HepG2 (cell line): ENCODE data around the gene STIM1. TPM values are rescaled to one million over a fixed set of nuclear protein-coding genes. Genes with fewer than 3 reads are reported as not detected.

Source experiments
- ARID5B ChIP-seq: IDR thresholded peaks from 2 replicates; pipeline ENCODE4 v1.4.0; 2020; ENCODE audit warnings: mild to moderate bottlenecking, missing genetic modification reagents
- CBX2 ChIP-seq, 2 experiments: fragments of 200-600 bp in 1 of 2; sonication (generic); formaldehyde crosslinking in 1 of 2; IDR thresholded peaks; 2 replicates each; pipeline versions ENCODE4 v1.7.0 to v1.8.1; 2018 to 2022; ENCODE audit warnings: low read depth in 2 of 2, low read length in 1 of 2, mild to moderate bottlenecking in 1 of 2, missing genetic modification reagents in 1 of 2
- ELF4 ChIP-seq: sonication (generic); formaldehyde crosslinking; IDR thresholded peaks from 2 replicates; pipeline ENCODE4 v1.5.0; 2020; ENCODE audit warnings: missing genetic modification reagents, mild to moderate bottlenecking, moderate library complexity, borderline replicate concordance
- HES4 ChIP-seq: sonication (generic); formaldehyde crosslinking; IDR thresholded peaks from 2 replicates; pipeline ENCODE4 v1.9.0; 2021; ENCODE audit warnings: mild to moderate bottlenecking, missing genetic modification reagents, borderline replicate concordance
- HMG20B ChIP-seq: conservative IDR thresholded peaks from 2 replicates; pipeline ENCODE4 v1.6.1; 2016; ENCODE audit warnings: missing genetic modification reagents, missing compliant biosample characterization
- HNF4G ChIP-seq, 2 experiments: sonication (generic) in 1 of 2; formaldehyde crosslinking in 1 of 2; IDR thresholded peaks; 2 replicates each; pipeline versions ENCODE4 v1.4.0 to v1.6.1; 2011 to 2020; ENCODE audit warnings: borderline replicate concordance in 2 of 2, low read depth in 2 of 2, mild to moderate bottlenecking in 2 of 2, low read length in 1 of 2, missing genetic modification reagents in 1 of 2, moderate library complexity in 1 of 2
- KAT8 ChIP-seq: IDR thresholded peaks from 2 replicates; pipeline ENCODE4 v1.6.1; 2016; ENCODE audit warnings: missing genetic modification reagents, missing compliant biosample characterization
- MXD1 ChIP-seq: sonication (generic); formaldehyde crosslinking; IDR thresholded peaks from 2 replicates; pipeline ENCODE4 v1.4.0; 2020; ENCODE audit warnings: mild to moderate bottlenecking, missing genetic modification reagents
- POLR2AphosphoS5 ChIP-seq: IDR thresholded peaks from 2 replicates; pipeline ENCODE4 v1.6.1; 2012; ENCODE audit warnings: low read depth, low read length
- SIN3B ChIP-seq: fragments of 150-350 bp; IDR thresholded peaks from 2 replicates; pipeline ENCODE4 v1.6.1; 2014; ENCODE audit warnings: low read length
- SMAD1 ChIP-seq: sonication (generic); formaldehyde crosslinking; IDR thresholded peaks from 2 replicates; pipeline ENCODE4 v1.4.0; 2020; ENCODE audit warnings: missing genetic modification reagents, low read depth, mild to moderate bottlenecking, borderline replicate concordance
- TBP ChIP-seq: sonication (generic); formaldehyde crosslinking; IDR thresholded peaks from 2 replicates; pipeline ENCODE4 v1.5.0; 2020; ENCODE audit warnings: missing genetic modification reagents
- ZBTB33 ChIP-seq: sonication (generic); formaldehyde crosslinking; IDR thresholded peaks from 2 replicates; pipeline ENCODE4 v1.4.0; 2020; ENCODE audit warnings: missing genetic modification reagents
- ZFP37 ChIP-seq: sonication (generic); formaldehyde crosslinking; IDR thresholded peaks from 2 replicates; pipeline ENCODE4 v1.4.0; 2020; ENCODE audit warnings: missing genetic modification reagents, borderline replicate concordance
- ZNF160 ChIP-seq: sonication (generic); formaldehyde crosslinking; IDR thresholded peaks from 2 replicates; pipeline ENCODE4 v1.8.0; 2022; ENCODE audit warnings: mild to moderate bottlenecking, inconsistent platforms, missing genetic modification reagents
- polyA plus RNA-seq, 8 experiments: library from polyadenylated mRNA; depleted of rRNA in 3 of 8; stranded (reverse) in 7 of 8; unstranded in 1 of 8; fragments of >200 nt; fragmentation: Illumina TruSeq in 4 of 8; extraction: Trizol in 4 of 8; gene quantifications; 2 replicates each; pipeline versions ENCODE4 v1.2.1 to v1.2.3, GENCODE V29; 2011 to 2016; ENCODE audit warnings: low read depth in 4 of 8, missing spikeins in 1 of 8, mixed read lengths in 1 of 8; ENCODE audit not compliant: insufficient read depth in 1 of 8
- total RNA-seq, 5 experiments: library from RNA; depleted of rRNA; stranded (reverse); fragments of >200 nt; fragmentation: Illumina TruSeq; extraction: Trizol; gene quantifications; 2 replicates each; pipeline ENCODE4 v1.2.3, GENCODE V29; 2016; ENCODE audit warnings: low read depth in 1 of 5

The STIM1 gene
- total and polyA plus RNA-seq, 2 of the 13 experiments (the other 11 are each of a cell fraction or from before 2014, with no cell fraction given), result 19.2 to 28.5 TPM

- TF ChIP-seq ARID5B (CRISPR knock-in tag) (peak; percentile 97), ZFP37 (CRISPR knock-in tag) (no peak), ZNF160 (no peak), MXD1 (CRISPR knock-in tag) (no peak), ELF4 (no peak), POLR2AphosphoS5 (no peak), CBX2 (IDR thresholded peaks at IDR 0.05; ENCODE audit: low read depth, low read length) (no peak), CBX2 (CRISPR knock-in tag; IDR thresholded peaks at IDR 0.05; ENCODE audit: low read depth) (no peak), HNF4G (IDR thresholded peaks at IDR 0.05; ENCODE audit: borderline replicate concordance, low read depth, low read length) (peak; percentile 68; the same call in 1 of the 2 replicates), HNF4G (CRISPR knock-in tag; IDR thresholded peaks at IDR 0.05; ENCODE audit: borderline replicate concordance, low read depth) (0 out of 2 replicates have a peak, but pooled peaks have one; percentile 31), SIN3B (no peak; the same call in 1 of the 2 replicates), ZBTB33 (CRISPR knock-in tag) (peak; percentile 60; the same call in 1 of the 2 replicates), HES4 (CRISPR knock-in tag) (no peak), KAT8 (CRISPR knock-in tag) (peak; percentile 78), TBP (CRISPR knock-in tag) (no peak), HMG20B (CRISPR knock-in tag) (peak; percentile 86), SMAD1 (CRISPR knock-in tag) (no peak)
These were observed 49.9 kb downstream of the STIM1 start (continued) for GRCh38 chr11:3905080-3905953.
